ENCODE measurements around the gene IGF1R. TPM values are rescaled to one million over a fixed set of nuclear protein-coding genes. Genes with fewer than 3 reads are reported as not detected.

The IGF1R gene
- total RNA-seq, 1 experiment from 2014 or later: 51.6 TPM

- intact Hi-C loops (cut with micrococcal nuclease; ENCODE audit: unreplicated experiment): loop anchor here (5.0 kb wide), 1 partner anchor 103 kb away; no protein-coding TSS in a partner anchor
- DNase-seq: no peak
- BruUV-seq (replicated peaks): no TSS peak
- H3K27me3 ChIP-seq (replicated peaks; ENCODE audit: control insufficient read depth, insufficient read depth, low read length): no peaks in the 10 kb centered on the region
- peaks cover 10% of the 10 kb centered on the region for H3K4me1 ChIP-seq
- ChIA-PET CTCF (no interaction called here), POLR2A (no interaction called here)
- H3K9me3 ChIP-seq: no peaks in the 10 kb centered on the region
- no peak for TF ChIP-seq CTCF (IDR thresholded peaks at IDR 0.05; ENCODE audit: insufficient read depth in 1 of 2, low read depth in 1 of 2, low read length in 1 of 2, severe bottlenecking in 1 of 2, unreplicated experiment in 1 of 2)
- Mint-ChIP-seq H3K9me3 (ENCODE audit: unreplicated experiment) (no peaks in the 10 kb centered on the region), H3K4me3 (ENCODE audit: unreplicated experiment) (no peak overlapping the region), H3K27ac (ENCODE audit: unreplicated experiment) (no peak overlapping the region), H3K4me1 (ENCODE audit: low read depth, unreplicated experiment) (peaks cover 28% of the 10 kb centered on the region), H3K36me3 (ENCODE audit: insufficient read depth, unreplicated experiment) (no peaks in the 10 kb centered on the region), H3K27me3 (ENCODE audit: insufficient read depth, unreplicated experiment) (no peaks in the 10 kb centered on the region)
- H3K4me3 ChIP-seq (ENCODE audit: low read depth, low read length): no peak overlapping the region
- H3K36me3 ChIP-seq (ENCODE audit: control insufficient read depth, insufficient read depth, low read length): no peaks in the 10 kb centered on the region
These were observed 126.6 kb downstream of the IGF1R start for GRCh38 chr15:98774756-98775497.

GRCh38 chr15:98775498-98776230 is 127.3 kb downstream of the IGF1R start:
- TF ChIP-seq CTCF (IDR thresholded peaks at IDR 0.05; ENCODE audit: insufficient read depth in 1 of 2, low read depth in 1 of 2, low read length in 1 of 2, severe bottlenecking in 1 of 2, unreplicated experiment in 1 of 2): no peak
- Mint-ChIP-seq H3K27ac (ENCODE audit: unreplicated experiment) (no peak overlapping the region), H3K36me3 (ENCODE audit: insufficient read depth, unreplicated experiment) (no peaks in the 10 kb centered on the region), H3K4me1 (ENCODE audit: low read depth, unreplicated experiment) (peaks cover 29% of the 10 kb centered on the region), H3K9me3 (ENCODE audit: unreplicated experiment) (no peaks in the 10 kb centered on the region), H3K27me3 (ENCODE audit: insufficient read depth, unreplicated experiment) (no peaks in the 10 kb centered on the region), H3K4me3 (ENCODE audit: unreplicated experiment) (no peak overlapping the region)
- intact Hi-C loops (cut with micrococcal nuclease; ENCODE audit: unreplicated experiment): loop anchor here (5.0 kb wide), 1 partner anchor 103 kb away; no protein-coding TSS in a partner anchor
- no peak for DNase-seq
- no peaks in the 10 kb centered on the region for H3K36me3 ChIP-seq (ENCODE audit: control insufficient read depth, insufficient read depth, low read length)
- H3K27me3 ChIP-seq (replicated peaks; ENCODE audit: control insufficient read depth, insufficient read depth, low read length): no peaks in the 10 kb centered on the region
- H3K4me1 ChIP-seq: peaks cover 10% of the 10 kb centered on the region
- BruUV-seq (replicated peaks): no TSS peak
- no peaks in the 10 kb centered on the region for H3K9me3 ChIP-seq
- no peak overlapping the region for H3K4me3 ChIP-seq (ENCODE audit: low read depth, low read length)
- ChIA-PET POLR2A (no interaction called here), CTCF (no interaction called here)

GRCh38 chr15:98776607-98777281 is 128.4 kb downstream of the IGF1R start:
- no peak for TF ChIP-seq CTCF (IDR thresholded peaks at IDR 0.05; ENCODE audit: insufficient read depth in 1 of 2, low read depth in 1 of 2, low read length in 1 of 2, severe bottlenecking in 1 of 2, unreplicated experiment in 1 of 2)
- ChIA-PET POLR2A (no interaction called here), CTCF (interaction anchor here (0.6 kb wide), 1 partner anchor 351 kb away, joined by 3 read pairs; no protein-coding TSS in a partner anchor)
- no peak for DNase-seq
- intact Hi-C loops (cut with micrococcal nuclease; ENCODE audit: unreplicated experiment): loop anchor here (5.0 kb wide), 1 partner anchor 104 kb away; no protein-coding TSS in a partner anchor
- no peaks in the 10 kb centered on the region for H3K27me3 Mint-ChIP-seq (ENCODE audit: insufficient read depth, unreplicated experiment)
- no peak overlapping the region for H3K4me3 Mint-ChIP-seq (ENCODE audit: unreplicated experiment)
- no TSS peak for BruUV-seq (replicated peaks)
- no peaks in the 10 kb centered on the region for H3K36me3 ChIP-seq (ENCODE audit: control insufficient read depth, insufficient read depth, low read length)
- no peaks in the 10 kb centered on the region for H3K9me3 ChIP-seq
- peaks cover 3% of the 10 kb centered on the region for H3K4me1 ChIP-seq
- H3K36me3 Mint-ChIP-seq (ENCODE audit: insufficient read depth, unreplicated experiment): peaks cover 2% of the 10 kb centered on the region
- H3K27ac Mint-ChIP-seq (ENCODE audit: unreplicated experiment): peak overlapping the region; percentile 50
- no peak overlapping the region for H3K4me3 ChIP-seq (ENCODE audit: low read depth, low read length)
- peaks cover 20% of the 10 kb centered on the region for H3K4me1 Mint-ChIP-seq (ENCODE audit: low read depth, unreplicated experiment)
- no peaks in the 10 kb centered on the region for H3K27me3 ChIP-seq (replicated peaks; ENCODE audit: control insufficient read depth, insufficient read depth, low read length)
- no peaks in the 10 kb centered on the region for H3K9me3 Mint-ChIP-seq (ENCODE audit: unreplicated experiment)

All from Caco-2 (cell line).